OCI-LY3 (cell line): ENCODE results near the gene DESI1.
"Not testable (repeated sequence)": the region's sequence is repeated elsewhere in the genome, so short reads cannot be mapped to it uniquely, and the experiment has no call there.

Source experiments
- EZH2phosphoT487 ChIP-seq: fragments of 200-600 bp; shearing (Covaris generic); IDR thresholded peaks from 2 replicates; pipeline ENCODE4 v1.6.1; 2018; ENCODE audit warnings: antibody characterized with exemption, mixed run types, low read depth
- TF ChIP-seq, protein P1 (sequence below): fragments of 200-600, 300-600 bp; sonication (generic); IDR thresholded peaks from 2 replicates; pipeline ENCODE4 v1.5.1; 2014; ENCODE audit warnings: antibody characterized with exemption, low read length, low read depth

DNA sequence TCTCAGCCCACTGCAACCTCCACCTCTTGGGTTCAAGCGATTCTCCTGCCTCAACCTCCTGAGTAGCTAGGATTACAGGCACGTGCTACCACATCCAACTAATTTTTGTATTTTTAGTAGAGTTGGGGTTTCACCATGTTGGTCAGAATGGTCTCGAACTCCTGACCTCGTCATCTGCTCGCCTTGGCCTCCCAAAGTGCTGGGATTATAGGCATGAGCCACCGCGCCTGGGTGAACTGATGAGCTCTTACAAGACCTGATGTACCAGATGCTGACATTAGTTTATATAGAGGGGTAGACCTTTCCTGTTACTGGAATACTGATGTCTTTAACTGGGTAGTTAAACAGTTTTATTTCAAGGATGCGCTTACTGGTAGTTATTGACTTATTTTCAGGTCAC is 13.8 kb upstream of the DESI1 start:
- TF ChIP-seq, protein P1, sequence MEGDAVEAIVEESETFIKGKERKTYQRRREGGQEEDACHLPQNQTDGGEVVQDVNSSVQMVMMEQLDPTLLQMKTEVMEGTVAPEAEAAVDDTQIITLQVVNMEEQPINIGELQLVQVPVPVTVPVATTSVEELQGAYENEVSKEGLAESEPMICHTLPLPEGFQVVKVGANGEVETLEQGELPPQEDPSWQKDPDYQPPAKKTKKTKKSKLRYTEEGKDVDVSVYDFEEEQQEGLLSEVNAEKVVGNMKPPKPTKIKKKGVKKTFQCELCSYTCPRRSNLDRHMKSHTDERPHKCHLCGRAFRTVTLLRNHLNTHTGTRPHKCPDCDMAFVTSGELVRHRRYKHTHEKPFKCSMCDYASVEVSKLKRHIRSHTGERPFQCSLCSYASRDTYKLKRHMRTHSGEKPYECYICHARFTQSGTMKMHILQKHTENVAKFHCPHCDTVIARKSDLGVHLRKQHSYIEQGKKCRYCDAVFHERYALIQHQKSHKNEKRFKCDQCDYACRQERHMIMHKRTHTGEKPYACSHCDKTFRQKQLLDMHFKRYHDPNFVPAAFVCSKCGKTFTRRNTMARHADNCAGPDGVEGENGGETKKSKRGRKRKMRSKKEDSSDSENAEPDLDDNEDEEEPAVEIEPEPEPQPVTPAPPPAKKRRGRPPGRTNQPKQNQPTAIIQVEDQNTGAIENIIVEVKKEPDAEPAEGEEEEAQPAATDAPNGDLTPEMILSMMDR = not testable (repeated sequence)
- TF ChIP-seq EZH2phosphoT487 = not testable (repeated sequence)
